Urothelium cell line (cell line): Measurements from ENCODE around the gene SCAI.
"Not testable (repeated sequence)": the region's sequence is repeated elsewhere in the genome, so short reads cannot be mapped to it uniquely, and the experiment has no call there.

ENCODE experiments used
- DNase-seq: peaks from one replicate; pipeline ENCODE4 v3.0.0; 2011; ENCODE audit warnings: low spot score, mixed read lengths
- FAIRE-seq: peaks from 2 replicates; lab custom pipeline; 2011; peaks lifted over from hg19 to GRCh38; lab: Jason Lieb, UNC

Gene SCAI

DNA sequence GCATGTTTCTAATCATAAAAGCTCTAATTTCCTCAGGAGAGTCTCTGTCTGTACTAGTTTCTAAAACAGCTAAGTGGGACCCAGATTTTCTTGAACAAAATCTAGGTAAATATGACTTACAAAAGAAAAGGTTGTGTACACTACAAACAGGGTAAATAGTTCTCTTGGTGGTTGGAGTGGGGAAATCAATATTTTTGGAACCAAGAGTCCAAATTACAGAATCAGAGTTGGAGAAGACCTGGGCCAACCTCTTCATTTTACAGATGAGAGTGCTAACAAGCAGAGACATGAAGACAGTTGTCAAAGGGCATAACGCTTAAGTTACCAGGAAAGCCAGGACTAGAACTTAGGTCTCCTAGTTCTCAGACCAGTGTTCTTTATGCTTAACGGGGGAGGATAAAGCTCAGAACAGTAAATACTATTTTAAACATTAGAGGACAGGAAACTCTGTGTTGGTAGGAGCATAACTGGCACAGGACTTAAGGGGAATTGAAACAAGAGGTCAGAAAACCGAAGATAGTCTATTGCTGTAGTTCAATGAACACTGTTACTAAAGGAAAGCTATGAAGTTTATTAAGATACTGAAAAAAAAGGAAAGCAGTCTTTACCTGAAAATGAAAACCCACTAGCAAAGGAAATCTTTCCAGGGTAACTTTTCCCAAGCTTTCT, 193.1 kb downstream of the SCAI start:
- FAIRE-seq: no peak

DNA sequence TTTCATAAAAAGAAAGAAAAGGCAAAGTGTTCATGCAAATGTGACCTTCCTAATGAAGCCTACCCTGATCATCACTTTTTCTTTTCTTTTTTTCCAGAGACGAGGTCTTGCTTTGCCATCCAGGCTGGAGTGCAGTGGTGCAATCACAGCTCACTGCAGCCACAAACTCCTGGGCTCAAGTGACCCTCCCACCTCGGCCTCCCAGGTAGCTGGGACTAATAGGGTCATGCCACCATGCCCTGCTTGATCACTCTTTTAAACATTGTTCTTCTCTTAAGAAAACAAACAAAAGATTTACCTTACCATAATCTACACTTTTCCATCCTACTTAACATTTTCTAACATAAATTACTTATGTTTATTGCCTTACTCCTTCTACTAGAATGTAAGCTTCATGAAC, 193.9 kb downstream of the SCAI start:
- no peak for FAIRE-seq

More for the DNA sequence above, 193.1 kb downstream of the SCAI start:
- DNase-seq: no peak

DNA sequence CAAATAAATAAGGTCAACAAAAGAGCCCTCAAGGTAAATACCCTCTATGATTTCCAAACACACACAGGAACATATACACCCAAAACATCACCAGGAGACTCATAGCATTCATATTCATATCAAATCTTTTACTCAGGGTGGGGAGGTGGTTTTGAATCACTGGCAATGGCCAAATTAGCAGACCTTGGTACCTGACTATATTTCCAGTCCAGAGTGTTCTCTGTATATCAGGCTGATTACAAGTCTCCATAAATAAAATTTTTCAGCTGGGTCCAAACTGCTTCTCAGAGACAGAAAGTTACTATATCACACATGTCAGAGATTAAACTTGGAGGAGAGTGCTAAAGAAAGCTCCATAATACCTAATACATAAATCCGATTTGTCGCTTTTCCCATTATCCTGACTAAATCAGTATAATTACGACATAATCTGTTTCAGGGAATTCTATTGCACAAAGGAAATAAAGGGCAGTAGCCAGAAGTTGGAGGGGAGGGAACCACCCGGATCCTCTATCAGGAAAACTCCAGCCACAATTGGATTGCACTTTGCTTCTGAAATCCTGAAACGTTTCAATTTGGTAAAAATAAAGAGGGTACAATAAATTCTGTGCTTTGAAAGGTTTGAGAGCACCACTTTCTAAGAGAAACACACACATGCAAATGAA, 195.5 kb downstream of the SCAI start:
- FAIRE-seq: no peak
- DNase-seq: no peak

More for the DNA sequence above, 193.9 kb downstream of the SCAI start:
- no peak for DNase-seq

DNA sequence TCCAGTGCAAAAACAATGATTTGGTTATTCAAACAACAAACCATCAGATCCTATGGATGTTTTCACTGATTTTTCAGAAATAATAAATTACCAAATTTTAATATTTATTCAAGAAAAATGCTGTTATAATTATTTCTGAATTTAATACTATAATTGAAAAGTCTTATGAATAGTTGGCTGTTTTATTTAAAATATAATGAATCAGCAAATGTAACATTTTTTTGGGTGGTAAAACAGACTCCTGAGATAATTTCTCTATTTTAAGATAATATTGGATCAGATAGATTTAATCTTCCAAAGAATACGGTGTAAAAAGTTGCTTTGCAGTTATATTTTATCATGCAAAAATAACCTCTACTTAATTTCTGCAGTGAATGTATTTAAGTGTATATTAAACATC, 197.2 kb downstream of the SCAI start:
- DNase-seq: no peak
- FAIRE-seq: no peak

DNA sequence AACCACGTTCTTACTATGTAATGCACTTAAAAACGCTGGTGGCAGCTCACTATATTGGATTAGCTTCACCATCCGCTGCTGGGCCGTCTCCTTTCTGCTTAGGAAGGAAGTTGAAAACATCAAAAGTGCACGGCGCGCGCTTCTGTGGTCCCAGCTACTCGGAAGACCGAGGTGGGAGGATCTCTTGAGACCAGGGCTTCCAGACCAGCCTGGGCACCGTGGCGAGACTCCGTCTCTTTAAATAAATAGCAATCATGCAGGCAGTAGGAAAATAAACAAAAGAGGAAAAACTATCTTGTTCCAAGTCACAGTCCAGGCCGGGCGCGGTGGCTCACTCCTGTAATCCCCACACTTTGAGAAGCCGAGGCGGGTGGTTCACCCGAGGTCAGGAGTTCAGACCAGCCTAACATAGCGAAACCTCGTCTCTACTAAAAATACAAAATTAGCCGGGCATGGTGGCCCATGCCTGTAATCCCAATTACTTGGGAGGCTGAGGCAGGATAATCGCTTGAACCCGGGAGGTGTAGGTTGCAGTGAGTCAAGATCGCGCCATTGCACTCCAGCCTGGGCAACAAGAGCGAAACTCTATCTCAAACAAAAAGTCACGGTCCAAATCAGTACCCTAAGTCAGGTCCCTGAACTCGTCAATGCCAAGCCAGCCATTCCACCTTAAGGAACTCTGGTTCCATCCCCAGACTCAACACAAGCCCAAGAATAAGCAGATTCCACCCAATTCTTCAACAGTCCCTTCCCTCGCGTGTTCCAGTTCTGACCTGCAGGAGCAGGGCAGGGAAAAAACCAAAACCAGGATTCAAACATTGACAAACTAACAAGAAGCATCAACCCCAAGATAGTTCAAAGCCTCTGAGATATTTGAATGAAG, 201.4 kb downstream of the SCAI start:
- peak; percentile 9 for DNase-seq
- no peak for FAIRE-seq

DNA sequence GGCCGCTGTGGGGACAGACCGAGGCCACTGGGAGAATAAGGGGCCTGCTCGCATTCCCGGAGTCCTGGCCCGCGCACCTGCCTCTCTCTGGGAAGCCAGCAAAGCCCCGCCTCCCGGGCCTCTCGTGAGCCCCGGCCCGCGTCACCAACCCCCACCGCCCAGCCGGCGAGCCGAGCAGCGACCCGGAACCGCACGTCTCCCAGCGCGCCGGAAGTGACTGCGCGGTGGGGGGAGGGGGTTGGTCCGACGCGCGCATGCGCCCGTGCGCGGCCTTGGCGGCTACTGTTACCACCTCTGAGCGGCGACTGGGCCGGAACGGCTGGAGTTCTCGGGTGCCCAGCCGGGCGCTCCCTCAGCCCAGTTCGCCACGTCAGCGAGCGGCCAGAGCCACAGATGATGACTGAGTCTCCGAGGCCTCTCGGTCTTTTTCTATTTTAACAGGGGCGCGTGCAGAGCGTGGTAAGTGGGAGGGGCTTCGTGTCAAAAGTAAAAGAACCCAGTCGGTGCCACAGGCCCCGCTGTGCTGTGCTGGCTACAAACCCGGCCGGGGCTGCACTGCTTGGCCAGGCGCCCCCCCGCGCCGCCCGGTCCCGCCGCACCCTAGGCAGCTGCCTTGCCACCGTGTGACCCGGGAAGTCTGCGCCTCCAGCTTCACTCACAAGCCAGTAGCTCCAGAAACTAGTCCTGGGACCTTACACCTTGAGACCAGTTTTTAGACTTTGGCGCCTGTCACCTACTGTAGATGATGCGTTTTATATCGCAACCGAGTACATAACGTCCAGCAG, 202.2 kb downstream of the SCAI start, which contains the start of gene GOLGA1:
TSS of gene GOLGA1 (minus strand) at position 190 of the 785 bp plus-strand sequence. CDS start 2,372 bp downstream, outside the sequence.
- FAIRE-seq: peak; percentile 52
- DNase-seq: peak; percentile 96

DNA sequence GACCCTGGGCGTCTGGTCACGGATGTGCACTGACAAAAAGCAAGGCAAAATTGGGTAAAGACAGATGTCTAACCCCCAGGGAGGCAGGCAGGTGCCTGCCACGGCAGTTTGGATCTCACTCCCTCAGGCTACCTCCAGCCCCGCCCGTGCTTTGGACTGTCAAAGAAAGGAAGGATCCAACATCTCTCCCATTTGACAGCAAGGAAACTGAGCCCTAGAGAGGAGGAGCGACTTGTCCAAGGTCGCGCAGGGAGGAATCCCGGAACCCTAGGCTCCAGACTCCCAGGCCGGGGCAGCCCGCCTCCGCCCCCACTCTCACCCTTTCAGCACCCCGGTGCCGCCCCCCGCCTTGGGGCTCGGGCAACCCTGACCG, 202.8 kb downstream of the SCAI start:
- no peak for FAIRE-seq
- no peak for DNase-seq

DNA sequence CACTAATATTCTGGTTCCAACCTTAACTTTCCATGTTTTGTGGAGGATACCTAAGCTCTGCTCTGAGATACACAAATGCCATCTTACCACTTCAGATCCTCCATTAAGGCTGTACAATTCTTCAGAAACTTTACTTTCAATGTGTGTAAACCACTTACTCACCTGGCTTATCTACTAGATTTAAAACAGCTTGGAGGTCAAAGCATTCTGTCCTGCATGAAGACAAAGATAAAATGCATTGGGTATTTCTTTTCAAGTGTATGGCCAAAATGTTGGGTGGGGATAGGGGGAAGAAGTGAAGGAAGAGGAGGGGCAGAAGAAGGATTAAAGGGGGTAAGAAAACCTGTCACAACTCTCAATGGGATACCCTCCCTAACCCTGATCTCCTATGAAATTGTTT, 203.4 kb downstream of the SCAI start:
- no peak for DNase-seq
- no peak for FAIRE-seq

DNA sequence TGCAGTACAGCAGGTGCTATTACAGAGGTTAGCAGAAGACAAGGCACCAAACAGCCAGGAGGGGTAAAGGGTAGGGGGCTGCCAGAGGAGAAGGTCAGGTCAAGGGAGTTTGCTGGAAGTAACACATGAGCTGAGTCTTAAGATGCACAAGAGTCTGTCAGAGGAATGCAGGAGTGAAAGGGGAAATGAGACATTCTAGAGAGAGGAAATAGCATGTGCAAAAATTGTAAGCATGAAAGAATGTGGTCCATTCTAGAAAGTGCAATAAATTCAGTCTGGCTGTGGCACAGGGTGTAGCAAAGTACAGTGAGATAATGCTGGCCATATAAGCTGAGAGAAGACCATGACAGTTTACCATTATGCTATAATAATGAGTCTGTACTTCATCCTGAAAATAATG, 209.0 kb downstream of the SCAI start:
- FAIRE-seq: no peak

DNA sequence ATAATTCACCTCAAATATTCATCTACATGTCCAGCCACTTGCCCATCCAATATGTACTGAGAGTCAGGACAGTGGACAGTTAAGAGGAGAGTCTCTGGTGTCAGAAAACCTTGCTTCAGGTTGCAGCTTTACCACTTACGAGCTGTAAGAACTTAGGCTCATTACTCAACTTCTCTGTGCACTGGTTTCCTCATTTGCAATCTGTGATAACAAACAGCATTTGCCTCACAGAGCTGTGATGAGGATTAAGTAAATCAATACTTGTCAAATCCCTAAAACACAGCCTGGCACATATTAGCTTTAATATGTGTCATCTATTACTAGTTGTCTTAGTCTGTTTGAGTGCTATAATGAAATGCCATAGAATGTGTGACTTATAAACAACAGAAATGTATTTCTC, 211.0 kb downstream of the SCAI start:
- no peak for DNase-seq
- no peak for FAIRE-seq

More for the DNA sequence above, 209.0 kb downstream of the SCAI start:
- no peak for DNase-seq

DNA sequence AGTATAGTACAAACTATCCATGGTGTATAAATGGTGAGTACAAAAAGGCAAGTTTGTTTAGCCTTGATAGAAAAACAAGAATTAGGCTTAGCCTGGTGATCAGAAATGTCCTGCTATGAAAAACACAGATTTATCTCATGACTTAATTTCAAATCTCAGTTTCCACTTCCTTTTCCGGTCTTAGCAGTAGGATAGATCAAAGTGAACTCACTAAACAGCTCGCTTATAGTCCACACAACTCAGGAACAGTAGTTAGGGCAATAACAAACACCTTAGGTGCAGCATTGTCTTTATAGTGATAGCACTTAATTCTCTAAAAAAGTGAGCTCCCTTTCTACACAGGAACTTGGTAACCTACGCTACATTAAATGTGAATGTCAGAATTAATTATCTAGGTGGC, 213.9 kb downstream of the SCAI start:
- DNase-seq (no peak), FAIRE-seq (no peak)

DNA sequence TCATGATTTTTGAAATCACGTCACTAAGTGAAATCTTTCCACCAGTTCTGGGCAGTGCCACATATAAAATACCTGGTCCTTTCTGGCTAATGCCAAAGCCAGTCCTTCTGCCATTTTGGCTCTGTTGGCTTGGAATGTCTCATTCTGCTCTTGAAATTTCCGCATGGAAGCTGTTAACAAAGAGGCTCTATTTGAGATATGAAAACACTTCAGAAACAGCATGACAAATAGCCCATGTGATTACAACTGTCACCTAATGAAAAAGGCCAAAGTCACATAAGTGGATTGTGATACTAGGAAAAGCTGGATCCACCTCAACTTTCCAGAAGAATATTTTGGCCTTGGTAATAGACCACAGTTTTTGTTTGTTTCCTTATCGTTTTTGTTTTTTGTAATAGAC, 215.2 kb downstream of the SCAI start:
- DNase-seq (no peak), FAIRE-seq (no peak)

DNA sequence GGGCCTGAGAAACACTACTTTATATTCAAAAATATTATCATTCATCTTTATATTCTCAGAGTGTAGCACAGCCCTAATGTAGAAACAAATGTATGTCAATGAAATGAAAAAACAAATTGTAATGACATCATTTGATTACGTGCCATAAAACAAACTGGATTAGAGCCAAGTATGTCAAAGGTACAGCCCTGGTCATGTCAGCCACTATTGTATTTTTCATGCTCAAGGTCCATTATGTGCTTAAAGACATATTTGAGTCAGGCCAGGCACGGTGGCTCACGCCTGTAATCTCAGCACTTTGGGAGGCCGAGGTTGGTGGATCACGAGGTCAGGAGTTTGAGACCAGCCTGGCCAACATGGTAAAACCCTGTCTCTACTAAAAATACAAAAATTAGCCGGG, 222.9 kb downstream of the SCAI start:
- not testable (repeated sequence) for DNase-seq, FAIRE-seq

DNA sequence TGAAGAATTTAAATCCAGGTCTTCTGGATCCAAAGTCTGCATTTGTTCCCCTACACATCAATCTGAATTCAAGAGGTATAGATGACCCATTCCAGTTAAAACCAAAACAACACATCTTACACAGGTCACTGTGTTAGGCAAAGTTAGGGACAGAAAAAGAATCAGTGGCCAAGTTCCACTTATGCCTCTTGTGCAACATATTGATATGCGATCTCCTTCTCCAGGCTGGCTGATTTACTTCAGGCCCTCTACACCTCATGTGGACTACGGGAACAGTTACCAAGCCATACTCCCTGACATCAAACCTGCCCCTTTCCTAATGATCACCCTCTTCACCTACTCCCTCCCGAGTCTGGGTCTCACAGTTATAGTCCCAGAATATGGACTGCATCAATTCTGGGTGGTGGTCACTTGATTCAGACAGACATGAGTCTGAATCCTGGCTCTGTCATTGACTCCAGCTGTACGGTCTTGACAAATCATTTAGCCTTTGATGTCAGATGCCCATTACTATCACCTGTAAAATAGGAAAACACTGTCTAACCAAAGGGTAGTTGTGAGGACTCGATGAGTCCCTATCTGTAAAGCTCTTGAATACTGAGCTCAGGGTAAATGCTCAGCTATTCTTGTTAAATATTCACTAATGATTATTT, 228.4 kb downstream of the SCAI start:
- FAIRE-seq (no peak), DNase-seq (no peak)

DNA sequence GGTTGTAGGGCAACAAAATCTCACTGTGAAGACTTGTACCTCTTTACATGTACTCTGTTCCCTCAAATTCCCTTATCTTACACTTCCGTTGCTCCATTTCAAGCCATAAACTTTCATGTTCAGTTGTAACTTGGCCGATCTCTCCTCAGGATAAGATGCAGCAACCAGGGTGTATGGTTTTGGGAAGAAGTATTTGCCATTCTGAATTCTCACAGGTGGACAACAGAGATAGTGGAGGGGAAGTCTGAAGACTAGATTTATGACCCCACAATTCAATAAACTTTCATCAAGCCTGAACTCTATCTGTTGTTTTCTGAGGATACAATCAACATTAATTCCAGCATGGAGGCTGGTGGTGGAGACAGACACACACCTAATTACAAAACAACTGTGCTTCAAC, 229.9 kb downstream of the SCAI start:
- DNase-seq (no peak), FAIRE-seq (no peak)

DNA sequence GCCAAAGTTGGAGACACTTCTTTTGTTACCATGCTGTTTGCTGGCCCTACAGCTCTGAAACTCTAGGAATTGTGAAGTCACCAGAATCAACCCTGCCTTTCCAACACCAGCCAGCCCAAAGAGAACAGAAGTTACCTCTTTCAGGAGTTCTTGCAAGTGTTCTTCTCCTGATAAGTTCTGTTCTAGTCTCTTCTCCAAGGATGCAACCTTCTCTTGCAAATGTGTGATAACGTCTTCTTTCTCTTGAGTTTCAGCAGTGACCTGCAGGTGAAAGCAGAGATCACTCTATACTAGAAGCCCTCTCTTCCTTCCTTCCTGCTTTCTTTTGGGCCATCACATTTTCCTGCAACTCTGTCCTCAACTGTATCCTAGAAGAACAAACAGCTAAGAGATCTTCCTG, 231.6 kb downstream of the SCAI start:
- no peak for FAIRE-seq

DNA sequence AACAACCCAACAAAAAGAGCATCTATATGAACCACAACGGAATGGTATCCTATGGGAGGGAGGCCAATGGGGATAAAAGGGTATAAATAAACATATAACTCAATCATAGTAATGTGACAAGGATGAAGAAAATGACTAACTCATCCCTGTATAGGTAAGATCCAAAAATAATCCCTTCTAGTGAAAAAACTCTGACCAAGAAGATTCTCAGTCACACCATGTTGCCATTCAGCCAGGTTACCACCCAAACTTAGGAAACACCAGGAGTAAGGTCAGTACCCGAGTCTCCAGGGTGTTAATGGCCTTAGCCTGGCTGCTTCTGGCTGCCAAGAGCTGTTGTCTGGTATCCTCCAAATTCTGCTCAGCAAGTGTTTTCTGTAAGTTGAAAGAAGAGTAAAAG, 235.2 kb downstream of the SCAI start:
- no peak for DNase-seq
- no peak for FAIRE-seq

More for the DNA sequence above, 231.6 kb downstream of the SCAI start:
- no peak for DNase-seq

DNA sequence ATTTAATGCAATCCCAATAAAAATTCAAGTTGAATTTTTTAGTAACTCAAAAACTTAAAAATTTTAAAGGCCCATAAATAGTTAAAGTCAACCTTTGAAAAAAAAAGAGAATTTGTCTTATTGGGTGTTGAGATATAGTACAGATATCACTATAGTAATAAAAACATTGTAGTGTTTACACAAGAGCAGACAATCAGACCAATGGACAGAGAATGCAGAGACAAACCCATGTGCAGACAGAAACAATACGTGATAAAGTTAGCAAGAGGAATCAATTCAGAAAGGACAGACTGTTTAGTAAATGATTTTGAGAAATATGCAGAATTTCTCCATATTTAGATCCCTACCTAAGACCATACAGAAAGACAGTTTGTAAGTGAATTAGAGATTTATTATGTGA, 236.4 kb downstream of the SCAI start:
- no peak for DNase-seq
- FAIRE-seq: no peak

DNA sequence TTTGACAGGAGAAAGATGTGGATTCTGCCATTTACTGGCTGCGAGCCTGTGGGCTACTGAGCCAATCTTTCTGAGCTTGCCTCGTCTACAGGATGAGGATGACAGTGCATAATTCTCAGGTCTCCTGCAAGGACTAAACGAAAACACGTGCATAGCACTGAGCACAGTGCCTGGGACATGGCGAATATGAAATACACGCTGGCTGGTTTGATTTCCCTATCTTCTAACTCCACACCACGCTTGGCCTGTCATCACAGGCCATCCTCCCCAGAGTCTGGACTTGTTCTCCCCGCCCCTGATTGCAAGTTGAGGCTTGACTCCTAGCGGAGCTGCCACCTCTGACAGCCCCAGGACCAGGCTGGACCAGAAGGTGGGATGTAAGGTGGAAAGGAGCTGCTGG, 243.5 kb downstream of the SCAI start:
- DNase-seq (no peak), FAIRE-seq (no peak)
